GM12891 (cell line): Measurements from ENCODE around the gene CCSER1.

Experiments used
- POLR2A ChIP-seq: IDR thresholded peaks from 2 replicates; pipeline ENCODE4 v1.6.1; 2011; ENCODE audit warnings: low read depth, low read length, control low read depth
- POLR2AphosphoS5 ChIP-seq: IDR thresholded peaks from 2 replicates; pipeline ENCODE4 v1.6.1; 2011; ENCODE audit warnings: low read depth, low read length, control low read depth

DNA sequence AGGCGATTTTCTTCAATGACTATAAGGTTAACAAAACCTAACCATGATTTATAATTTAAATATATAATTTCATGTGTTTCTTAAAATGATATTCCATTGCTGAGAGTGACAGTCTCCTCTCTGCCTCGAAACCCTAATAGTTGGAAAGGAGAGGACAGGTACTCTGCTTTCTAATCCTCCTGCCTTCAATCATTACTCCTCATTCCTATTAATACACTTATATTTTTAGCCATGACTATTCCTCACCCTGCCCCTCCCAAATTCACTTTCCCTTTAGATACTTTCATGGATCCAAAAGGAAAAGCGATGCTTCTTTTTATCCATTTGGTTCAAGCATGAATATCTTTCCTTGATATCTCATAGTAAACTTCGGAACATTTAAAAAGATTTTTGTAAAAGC lies 418.2 kb downstream of the CCSER1 start:
- TF ChIP-seq POLR2AphosphoS5: no peak
- no peak for TF ChIP-seq POLR2A
